H1 (cell line): ENCODE measurements around the gene MIP. TPM values are rescaled to one million over a fixed set of nuclear protein-coding genes. Genes with fewer than 3 reads are reported as not detected.

Experiments
- CHD7 ChIP-seq: fragments of 300-600 bp; sonication (generic); IDR thresholded peaks from 2 replicates; pipeline ENCODE4 v1.7.1; 2012; ENCODE audit warnings: low read length, moderate library complexity, mild to moderate bottlenecking, inconsistent platforms; ENCODE audit not compliant: insufficient replicate concordance
- JUND ChIP-seq: IDR thresholded peaks from 2 replicates; pipeline ENCODE4 v1.6.1; 2011; ENCODE audit warnings: mild to moderate bottlenecking, improper control_type of control experiment, low read length
- SP4 ChIP-seq: IDR thresholded peaks from 2 replicates; pipeline ENCODE4 v1.6.1; 2012; ENCODE audit warnings: low read length, inconsistent platforms
- polyA plus RNA-seq, 7 experiments: library from polyadenylated mRNA; depleted of rRNA in 3 of 7; stranded (reverse) in 5 of 7; unstranded in 2 of 7; fragments of >200 nt in 5 of 7; fragments of 200-250 nt in 2 of 7; gene quantifications; 1 replicate in 5 of 7; 2 replicates in 1 of 7; 4 replicates in 1 of 7; pipeline versions ENCODE4 v1.2.1 to v1.2.3, GENCODE V29; 2011 to 2013; ENCODE audit warnings: missing spikeins in 2 of 7, mixed read lengths in 2 of 7
- total RNA-seq: library from RNA; stranded (reverse); fragmentation: NEBNext Ultra II Directional; extraction: Animal tissue kit (Norgen Biotek cat#: 25700); gene quantifications from 2 replicates; pipeline ENCODE4 v1.2.1, GENCODE V29; 2021

The MIP gene
- total and polyA plus RNA-seq, 2 of the 8 experiments (the other 6 are each of a cell fraction or from before 2014, with no cell fraction given), result 0.05 TPM; not detected in 1

DNA sequence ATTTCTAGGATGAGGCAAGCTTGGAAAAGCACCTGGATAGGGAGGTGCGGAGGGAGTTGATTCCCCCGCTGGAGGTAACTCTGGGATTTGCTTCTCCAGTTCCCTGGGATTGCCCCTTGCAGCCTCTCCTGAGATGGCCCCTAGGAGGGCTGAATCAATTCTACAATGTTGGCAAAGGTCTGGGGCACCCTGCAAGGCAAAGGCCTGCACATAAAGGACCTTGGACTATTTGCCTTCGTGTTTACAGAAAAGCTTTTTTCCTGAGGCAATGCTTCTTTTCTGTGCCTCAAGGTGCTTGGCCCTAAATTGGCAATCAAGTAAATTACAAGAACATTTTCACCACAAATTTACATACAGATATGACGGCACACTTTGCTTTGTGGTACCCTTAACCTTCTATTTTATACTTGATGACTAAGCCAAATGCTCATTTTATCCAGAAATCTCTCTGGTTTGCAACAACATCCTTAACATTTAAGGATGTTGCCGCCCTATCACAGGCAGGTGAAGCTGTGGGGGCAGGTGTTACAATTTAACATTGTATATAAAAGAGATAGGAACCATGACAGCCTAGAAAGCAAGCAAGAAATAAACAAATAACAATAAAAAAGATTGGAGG lies 45.5 kb downstream of the MIP start (continued):
- TF ChIP-seq JUND, result no peak
- no peak for TF ChIP-seq CHD7
- no peak for TF ChIP-seq SP4
- TF ChIP-seq, all 59 proteins: peak for 0
